HEK293 (cell line): Measurements from ENCODE around the gene SMARCB1.

Source experiments
- CTCF ChIA-PET: fragments of 350-600 bp; formaldehyde crosslinking; extraction: SDS; loops from one replicate; lab custom pipeline; 2021; ENCODE audit warnings: antibody characterized with exemption; lab: Yijun Ruan, JAX
- POLR2A ChIA-PET: fragments of 300-600 bp; formaldehyde crosslinking; extraction: SDS; loops from one replicate; lab custom pipeline; 2020; ENCODE audit warnings: antibody characterized with exemption, inconsistent platforms; lab: Yijun Ruan, JAX
- H3K27ac ChIP-seq: fragments of 200-500 bp; sonication (Bioruptor generic); 2 replicates; pipeline ENCODE4 v1.5.1; 2014; ENCODE audit warnings: low read depth, low read length, control low read depth, inconsistent platforms; ENCODE audit errors: extremely low read depth
- H3K36me3 ChIP-seq, 2 experiments: fragments of 200-500 bp in 1 of 2; sonication (Bioruptor generic) in 1 of 2; 1 replicate in 1 of 2; 2 replicates in 1 of 2; pipeline ENCODE4 v1.5.1; 2014 to 2017; ENCODE audit warnings: inconsistent platforms in 2 of 2, low read length in 2 of 2; ENCODE audit not compliant: control insufficient read depth in 2 of 2, insufficient read depth in 1 of 2
- H3K4me1 ChIP-seq: fragments of 200-500 bp; sonication (Bioruptor generic); 2 replicates; pipeline ENCODE4 v1.5.1; 2014; ENCODE audit warnings: mild to moderate bottlenecking, low read length, inconsistent platforms; ENCODE audit not compliant: control insufficient read depth, insufficient read depth
- H3K4me3 ChIP-seq: 2 replicates; pipeline ENCODE4 v1.5.1; 2011; ENCODE audit warnings: low read depth, mild to moderate bottlenecking, control low read depth, low read length, moderate library complexity
- H3K9me3 ChIP-seq: fragments of 200-500 bp; sonication (Bioruptor generic); 2 replicates; pipeline ENCODE4 v1.5.1; 2014; ENCODE audit warnings: low read depth, low read length, inconsistent platforms; ENCODE audit not compliant: control insufficient read depth, insufficient read depth
- EGR2 ChIP-seq: fragments of 450-650 bp; formaldehyde crosslinking; IDR thresholded peaks from 2 replicates; pipeline ENCODE4 v1.5.1; 2016; ENCODE audit warnings: low read depth, missing biosample characterization, missing genetic modification characterization
- GFI1B ChIP-seq: fragments of 450-650 bp; formaldehyde crosslinking; IDR thresholded peaks from 2 replicates; pipeline ENCODE4 v1.5.1; 2016; ENCODE audit warnings: missing biosample characterization, missing genetic modification characterization
- INSM2 ChIP-seq: fragments of 450-650 bp; formaldehyde crosslinking; IDR thresholded peaks from 2 replicates; pipeline ENCODE4 v1.5.1; 2016; ENCODE audit warnings: missing biosample characterization, missing genetic modification characterization
- KLF1 ChIP-seq: fragments of 450-650 bp; formaldehyde crosslinking; IDR thresholded peaks from 2 replicates; pipeline ENCODE4 v1.5.1; 2016; ENCODE audit warnings: missing biosample characterization, missing genetic modification characterization
- KLF10 ChIP-seq: fragments of 450-650 bp; IDR thresholded peaks from 2 replicates; pipeline ENCODE4 v1.5.1; 2018; ENCODE audit warnings: missing biosample characterization, mild to moderate bottlenecking, missing genetic modification characterization
- MEIS1 ChIP-seq: sonication (generic); formaldehyde crosslinking; IDR thresholded peaks from 2 replicates; pipeline ENCODE4 v1.8.1; 2022; ENCODE audit warnings: missing genetic modification reagents, mild to moderate bottlenecking, borderline replicate concordance
- SCRT2 ChIP-seq: fragments of 450-650 bp; formaldehyde crosslinking; IDR thresholded peaks from 2 replicates; pipeline ENCODE4 v1.5.1; 2016; ENCODE audit warnings: missing biosample characterization, missing genetic modification characterization
- SETDB1 ChIP-seq: IDR thresholded peaks from one replicate; pipeline ENCODE4 v1.6.1; 2017; ENCODE audit warnings: mild to moderate bottlenecking, low read length, moderate library complexity, mixed read lengths; ENCODE audit not compliant: insufficient read length
- SP2 ChIP-seq: fragments of 450-650 bp; formaldehyde crosslinking; IDR thresholded peaks from 2 replicates; pipeline ENCODE4 v1.5.1; 2016; ENCODE audit warnings: missing biosample characterization, missing genetic modification characterization
- SP3 ChIP-seq: fragments of 450-650 bp; formaldehyde crosslinking; IDR thresholded peaks from 2 replicates; pipeline ENCODE4 v1.5.1; 2016; ENCODE audit warnings: missing biosample characterization, missing genetic modification characterization
- TRIM28 ChIP-seq: IDR thresholded peaks from 2 replicates; pipeline ENCODE4 v1.6.1; 2011; ENCODE audit warnings: low read length, control low read depth, borderline replicate concordance
- ZBTB20 ChIP-seq: fragments of 450-650 bp; formaldehyde crosslinking; IDR thresholded peaks from 2 replicates; pipeline ENCODE4 v1.5.1; 2016; ENCODE audit warnings: missing biosample characterization, missing genetic modification characterization
- ZBTB26 ChIP-seq: fragments of 450-650 bp; formaldehyde crosslinking; optimal IDR thresholded peaks from 2 replicates; pipeline ENCODE3; 2016; ENCODE audit warnings: missing biosample characterization, mild to moderate bottlenecking, missing genetic modification characterization
- ZBTB7A ChIP-seq: fragments of 450-650 bp; formaldehyde crosslinking; IDR thresholded peaks from 2 replicates; pipeline ENCODE4 v1.5.1; 2016; ENCODE audit warnings: low read depth, missing biosample characterization, missing genetic modification characterization
- ZNF140 ChIP-seq: fragments of 450-650 bp; formaldehyde crosslinking; IDR thresholded peaks from 2 replicates; pipeline ENCODE4 v1.5.1; 2016; ENCODE audit warnings: missing biosample characterization, missing genetic modification characterization
- ZNF335 ChIP-seq: fragments of 450-650 bp; formaldehyde crosslinking; conservative IDR thresholded peaks from 2 replicates; pipeline ENCODE4 v1.5.1; 2016; ENCODE audit warnings: missing biosample characterization, missing genetic modification characterization
- ZNF391 ChIP-seq: fragments of 450-650 bp; formaldehyde crosslinking; IDR thresholded peaks from 2 replicates; pipeline ENCODE4 v1.5.1; 2016; ENCODE audit warnings: low read depth, missing biosample characterization, missing genetic modification characterization, borderline replicate concordance
- ZNF433 ChIP-seq: fragments of 450-650 bp; formaldehyde crosslinking; IDR thresholded peaks from 2 replicates; pipeline ENCODE4 v1.5.1; 2016; ENCODE audit warnings: missing biosample characterization, missing genetic modification characterization, low read depth
- ZNF555 ChIP-seq: fragments of 450-650 bp; formaldehyde crosslinking; conservative IDR thresholded peaks from 2 replicates; pipeline ENCODE4 v1.5.1; 2017; ENCODE audit warnings: missing biosample characterization, mild to moderate bottlenecking, missing genetic modification characterization, inconsistent platforms
- ZNF558 ChIP-seq: fragments of 450-650 bp; formaldehyde crosslinking; IDR thresholded peaks from 2 replicates; pipeline ENCODE4 v1.5.1; 2016; ENCODE audit warnings: missing biosample characterization, missing genetic modification characterization
- ZNF629 ChIP-seq: fragments of 450-650 bp; formaldehyde crosslinking; IDR thresholded peaks from 2 replicates; pipeline ENCODE4 v1.5.1; 2017; ENCODE audit warnings: missing biosample characterization, missing genetic modification characterization
- ZNF776 ChIP-seq: fragments of 450-650 bp; formaldehyde crosslinking; IDR thresholded peaks from 2 replicates; pipeline ENCODE4 v1.5.0; 2017; ENCODE audit warnings: missing biosample characterization, missing genetic modification characterization, borderline replicate concordance
- ZNF777 ChIP-seq: fragments of 450-650 bp; formaldehyde crosslinking; IDR thresholded peaks from 2 replicates; pipeline ENCODE4 v1.5.1; 2017; ENCODE audit warnings: missing biosample characterization, missing genetic modification characterization, borderline replicate concordance
- TF ChIP-seq, protein P1 (sequence below): fragments of 450-650 bp; formaldehyde crosslinking; IDR thresholded peaks from 2 replicates; pipeline ENCODE4 v1.5.1; 2016; ENCODE audit warnings: missing biosample characterization, missing genetic modification characterization
- TF ChIP-seq, protein P2 (sequence below): fragments of 450-650 bp; formaldehyde crosslinking; IDR thresholded peaks from 2 replicates; pipeline ENCODE4 v1.5.1; 2016; ENCODE audit warnings: missing biosample characterization, missing genetic modification characterization
- TF ChIP-seq, protein P3 (sequence below): fragments of 450-650 bp; formaldehyde crosslinking; conservative IDR thresholded peaks from 2 replicates; pipeline ENCODE4 v1.5.1; 2016; ENCODE audit warnings: low read depth, missing biosample characterization, missing genetic modification characterization
- TF ChIP-seq, protein P4 (sequence below): fragments of 450-650 bp; formaldehyde crosslinking; IDR thresholded peaks from 2 replicates; pipeline ENCODE4 v1.5.1; 2016; ENCODE audit warnings: missing biosample characterization, missing genetic modification characterization

SMARCB1 gene

GRCh38 chr22:23751441-23751996 is 35.2 kb upstream of the SMARCB1 start:
- ChIA-PET POLR2A (interaction anchor here (0.6 to 1.4 kb wide), 10 partner anchors 12 to 106 kb away, joined by 3 to 9 read pairs (median 4); partner anchors contain the start of gene SLC2A11), CTCF (interaction anchor here (0.5 to 1.0 kb wide), 3 partner anchors 24 to 210 kb away, joined by 3 read pairs; no protein-coding TSS in a partner anchor)
- peaks cover 9% of the 10 kb centered on the region; the same call in 1 of the 2 replicates for H3K4me1 ChIP-seq
- H3K27ac ChIP-seq = peak overlapping the region; percentile 98
- peak overlapping the region; percentile 84 for H3K4me3 ChIP-seq
- H3K9me3 ChIP-seq = no peaks in the 10 kb centered on the region
- no peaks in the 10 kb centered on the region; a peak in 1 of 3 replicates for H3K36me3 ChIP-seq
- TF ChIP-seq INSM2 = no peak
- no peak for TF ChIP-seq ZBTB26 (tag by site-specific recombination)
- TF ChIP-seq ZBTB20 (tag by site-specific recombination) = peak; percentile 39; the same call in 1 of the 2 replicates
- TF ChIP-seq, protein P1, sequence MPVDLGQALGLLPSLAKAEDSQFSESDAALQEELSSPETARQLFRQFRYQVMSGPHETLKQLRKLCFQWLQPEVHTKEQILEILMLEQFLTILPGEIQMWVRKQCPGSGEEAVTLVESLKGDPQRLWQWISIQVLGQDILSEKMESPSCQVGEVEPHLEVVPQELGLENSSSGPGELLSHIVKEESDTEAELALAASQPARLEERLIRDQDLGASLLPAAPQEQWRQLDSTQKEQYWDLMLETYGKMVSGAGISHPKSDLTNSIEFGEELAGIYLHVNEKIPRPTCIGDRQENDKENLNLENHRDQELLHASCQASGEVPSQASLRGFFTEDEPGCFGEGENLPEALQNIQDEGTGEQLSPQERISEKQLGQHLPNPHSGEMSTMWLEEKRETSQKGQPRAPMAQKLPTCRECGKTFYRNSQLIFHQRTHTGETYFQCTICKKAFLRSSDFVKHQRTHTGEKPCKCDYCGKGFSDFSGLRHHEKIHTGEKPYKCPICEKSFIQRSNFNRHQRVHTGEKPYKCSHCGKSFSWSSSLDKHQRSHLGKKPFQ (tag by site-specific recombination) = 0 out of 2 replicates have a peak, but pooled peaks have one; percentile 7
- TF ChIP-seq TRIM28 = no peak
- no peak for TF ChIP-seq ZNF433 (tag by site-specific recombination)
- no peak for TF ChIP-seq ZNF777 (tag by site-specific recombination)
- 0 out of 2 replicates have a peak, but pooled peaks have one; percentile 4 for TF ChIP-seq MEIS1 (CRISPR knock-in tag)
- no peak for TF ChIP-seq ZNF555 (tag by site-specific recombination)
- TF ChIP-seq EGR2 (tag by site-specific recombination) = no peak
- no peak; the same call in 1 of the 2 replicates for TF ChIP-seq SCRT2 (tag by site-specific recombination)
- TF ChIP-seq ZNF391 (tag by site-specific recombination) = no peak
- TF ChIP-seq GFI1B (tag by site-specific recombination) = no peak
- TF ChIP-seq SP2 = peak; percentile 10; the same call in 1 of the 2 replicates
- no peak for TF ChIP-seq KLF10 (tag by site-specific recombination)
- TF ChIP-seq ZNF629 (tag by site-specific recombination) = no peak; the same call in 1 of the 2 replicates
- TF ChIP-seq, protein P2, sequence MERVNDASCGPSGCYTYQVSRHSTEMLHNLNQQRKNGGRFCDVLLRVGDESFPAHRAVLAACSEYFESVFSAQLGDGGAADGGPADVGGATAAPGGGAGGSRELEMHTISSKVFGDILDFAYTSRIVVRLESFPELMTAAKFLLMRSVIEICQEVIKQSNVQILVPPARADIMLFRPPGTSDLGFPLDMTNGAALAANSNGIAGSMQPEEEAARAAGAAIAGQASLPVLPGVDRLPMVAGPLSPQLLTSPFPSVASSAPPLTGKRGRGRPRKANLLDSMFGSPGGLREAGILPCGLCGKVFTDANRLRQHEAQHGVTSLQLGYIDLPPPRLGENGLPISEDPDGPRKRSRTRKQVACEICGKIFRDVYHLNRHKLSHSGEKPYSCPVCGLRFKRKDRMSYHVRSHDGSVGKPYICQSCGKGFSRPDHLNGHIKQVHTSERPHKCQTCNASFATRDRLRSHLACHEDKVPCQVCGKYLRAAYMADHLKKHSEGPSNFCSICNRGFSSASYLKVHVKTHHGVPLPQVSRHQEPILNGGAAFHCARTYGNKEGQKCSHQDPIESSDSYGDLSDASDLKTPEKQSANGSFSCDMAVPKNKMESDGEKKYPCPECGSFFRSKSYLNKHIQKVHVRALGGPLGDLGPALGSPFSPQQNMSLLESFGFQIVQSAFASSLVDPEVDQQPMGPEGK = peak; percentile 4; the same call in 1 of the 2 replicates
- TF ChIP-seq, protein P3, sequence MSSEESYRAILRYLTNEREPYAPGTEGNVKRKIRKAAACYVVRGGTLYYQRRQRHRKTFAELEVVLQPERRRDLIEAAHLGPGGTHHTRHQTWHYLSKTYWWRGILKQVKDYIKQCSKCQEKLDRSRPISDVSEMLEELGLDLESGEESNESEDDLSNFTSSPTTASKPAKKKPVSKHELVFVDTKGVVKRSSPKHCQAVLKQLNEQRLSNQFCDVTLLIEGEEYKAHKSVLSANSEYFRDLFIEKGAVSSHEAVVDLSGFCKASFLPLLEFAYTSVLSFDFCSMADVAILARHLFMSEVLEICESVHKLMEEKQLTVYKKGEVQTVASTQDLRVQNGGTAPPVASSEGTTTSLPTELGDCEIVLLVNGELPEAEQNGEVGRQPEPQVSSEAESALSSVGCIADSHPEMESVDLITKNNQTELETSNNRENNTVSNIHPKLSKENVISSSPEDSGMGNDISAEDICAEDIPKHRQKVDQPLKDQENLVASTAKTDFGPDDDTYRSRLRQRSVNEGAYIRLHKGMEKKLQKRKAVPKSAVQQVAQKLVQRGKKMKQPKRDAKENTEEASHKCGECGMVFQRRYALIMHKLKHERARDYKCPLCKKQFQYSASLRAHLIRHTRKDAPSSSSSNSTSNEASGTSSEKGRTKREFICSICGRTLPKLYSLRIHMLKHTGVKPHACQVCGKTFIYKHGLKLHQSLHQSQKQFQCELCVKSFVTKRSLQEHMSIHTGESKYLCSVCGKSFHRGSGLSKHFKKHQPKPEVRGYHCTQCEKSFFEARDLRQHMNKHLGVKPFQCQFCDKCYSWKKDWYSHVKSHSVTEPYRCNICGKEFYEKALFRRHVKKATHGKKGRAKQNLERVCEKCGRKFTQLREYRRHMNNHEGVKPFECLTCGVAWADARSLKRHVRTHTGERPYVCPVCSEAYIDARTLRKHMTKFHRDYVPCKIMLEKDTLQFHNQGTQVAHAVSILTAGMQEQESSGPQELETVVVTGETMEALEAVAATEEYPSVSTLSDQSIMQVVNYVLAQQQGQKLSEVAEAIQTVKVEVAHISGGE = 0 out of 2 replicates have a peak, but pooled peaks have one; percentile 10
- no peak for TF ChIP-seq ZNF140 (tag by site-specific recombination)
- no peak for TF ChIP-seq ZNF776 (tag by site-specific recombination)
- peak; percentile 59 for TF ChIP-seq KLF1 (tag by site-specific recombination)
- no peak for TF ChIP-seq ZBTB7A (tag by site-specific recombination)
- TF ChIP-seq ZNF335 (tag by site-specific recombination) = peak; percentile 8
- TF ChIP-seq, protein P4, sequence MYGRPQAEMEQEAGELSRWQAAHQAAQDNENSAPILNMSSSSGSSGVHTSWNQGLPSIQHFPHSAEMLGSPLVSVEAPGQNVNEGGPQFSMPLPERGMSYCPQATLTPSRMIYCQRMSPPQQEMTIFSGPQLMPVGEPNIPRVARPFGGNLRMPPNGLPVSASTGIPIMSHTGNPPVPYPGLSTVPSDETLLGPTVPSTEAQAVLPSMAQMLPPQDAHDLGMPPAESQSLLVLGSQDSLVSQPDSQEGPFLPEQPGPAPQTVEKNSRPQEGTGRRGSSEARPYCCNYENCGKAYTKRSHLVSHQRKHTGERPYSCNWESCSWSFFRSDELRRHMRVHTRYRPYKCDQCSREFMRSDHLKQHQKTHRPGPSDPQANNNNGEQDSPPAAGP (tag by site-specific recombination) = 0 out of 2 replicates have a peak, but pooled peaks have one; percentile 2
- TF ChIP-seq SETDB1 = no peak
- no peak for TF ChIP-seq SP3 (tag by site-specific recombination)
- TF ChIP-seq ZNF558 (tag by site-specific recombination) = no peak
